ENCODE measurements around the gene SEC16B.
"Not testable (repeated sequence)": the region's sequence is repeated elsewhere in the genome, so short reads cannot be mapped to it uniquely, and the experiment has no call there.

Gene SEC16B

GRCh38 chr1:177969825-177970371 is at the start of gene SEC16B:
Gene SEC16B, minus strand, starts transcription at chr1:177970058. Its CDS starts 2,077 bp downstream, at chr1:177967981.
- DNase-seq (ENCODE audit: low spot score) = no peak

- no peak for DNase-seq (ENCODE audit: low spot score)
Observed at GRCh38 chr1:178019622-178020021, 49.8 kb upstream of the SEC16B start.

- DNase-seq (ENCODE audit: low spot score) = no peak
Observed at GRCh38 chr1:178019208-178019607, 49.4 kb upstream of the SEC16B start.

- no peak for DNase-seq (ENCODE audit: low spot score)
Observed at GRCh38 chr1:178017517-178017916, 47.7 kb upstream of the SEC16B start.

GRCh38 chr1:178011864-178012503 is 42.1 kb upstream of the SEC16B start:
- DNase-seq (ENCODE audit: low spot score) = no peak

GRCh38 chr1:178011465-178011828 is 41.6 kb upstream of the SEC16B start:
- peak; percentile 95 for DNase-seq (ENCODE audit: low spot score)

GRCh38 chr1:178010674-178011464 is 41.0 kb upstream of the SEC16B start:
- DNase-seq (ENCODE audit: low spot score) = no peak

- DNase-seq (ENCODE audit: low spot score) = no peak
Observed at GRCh38 chr1:178006043-178006442, 36.2 kb upstream of the SEC16B start.

- DNase-seq (ENCODE audit: low spot score) = no peak
Observed at GRCh38 chr1:178005450-178005849, 35.6 kb upstream of the SEC16B start.

GRCh38 chr1:178004926-178005391 is 35.1 kb upstream of the SEC16B start:
- DNase-seq (ENCODE audit: low spot score) = peak; percentile 59

GRCh38 chr1:177998696-177999631 is 29.1 kb upstream of the SEC16B start:
- no peak for DNase-seq (ENCODE audit: low spot score)

GRCh38 chr1:177996957-177997356 is 27.1 kb upstream of the SEC16B start:
- no peak for DNase-seq (ENCODE audit: low spot score)

GRCh38 chr1:177995369-177995768 is 25.5 kb upstream of the SEC16B start:
- no peak for DNase-seq (ENCODE audit: low spot score)

GRCh38 chr1:177986281-177986680 is 16.4 kb upstream of the SEC16B start:
- DNase-seq (ENCODE audit: low spot score) = not testable (repeated sequence)

GRCh38 chr1:177984761-177985160 is 14.9 kb upstream of the SEC16B start:
- no peak for DNase-seq (ENCODE audit: low spot score)

- no peak for DNase-seq (ENCODE audit: low spot score)
Observed at GRCh38 chr1:177984136-177984525, 14.3 kb upstream of the SEC16B start.

- DNase-seq (ENCODE audit: low spot score) = no peak
Observed at GRCh38 chr1:177983482-177984135, 13.8 kb upstream of the SEC16B start.

GRCh38 chr1:177983077-177983476 is 13.2 kb upstream of the SEC16B start:
- DNase-seq (ENCODE audit: low spot score) = no peak

- DNase-seq (ENCODE audit: low spot score) = no peak
Observed at GRCh38 chr1:177981200-177981599, 11.3 kb upstream of the SEC16B start.

GRCh38 chr1:177979272-177979671 is 9.4 kb upstream of the SEC16B start:
- no peak for DNase-seq (ENCODE audit: low spot score)

- DNase-seq (ENCODE audit: low spot score) = no peak
Observed at GRCh38 chr1:177978530-177978929, 8.7 kb upstream of the SEC16B start.

- no peak for DNase-seq (ENCODE audit: low spot score)
Observed at GRCh38 chr1:177977141-177977540, 7.3 kb upstream of the SEC16B start.
